WI38 (cell line): ENCODE results near the gene WDFY4.

Experiments used
- H3K4me3 ChIP-seq: 2 replicates; pipeline ENCODE4 v1.5.1; 2011; ENCODE audit warnings: low read depth, mild to moderate bottlenecking, control low read depth, low read length
- TF ChIP-seq, protein P1 (sequence below): IDR thresholded peaks from 2 replicates; pipeline ENCODE4 v1.5.1; 2012; ENCODE audit warnings: low read depth, mild to moderate bottlenecking, control low read depth, low read length

Gene WDFY4

DNA sequence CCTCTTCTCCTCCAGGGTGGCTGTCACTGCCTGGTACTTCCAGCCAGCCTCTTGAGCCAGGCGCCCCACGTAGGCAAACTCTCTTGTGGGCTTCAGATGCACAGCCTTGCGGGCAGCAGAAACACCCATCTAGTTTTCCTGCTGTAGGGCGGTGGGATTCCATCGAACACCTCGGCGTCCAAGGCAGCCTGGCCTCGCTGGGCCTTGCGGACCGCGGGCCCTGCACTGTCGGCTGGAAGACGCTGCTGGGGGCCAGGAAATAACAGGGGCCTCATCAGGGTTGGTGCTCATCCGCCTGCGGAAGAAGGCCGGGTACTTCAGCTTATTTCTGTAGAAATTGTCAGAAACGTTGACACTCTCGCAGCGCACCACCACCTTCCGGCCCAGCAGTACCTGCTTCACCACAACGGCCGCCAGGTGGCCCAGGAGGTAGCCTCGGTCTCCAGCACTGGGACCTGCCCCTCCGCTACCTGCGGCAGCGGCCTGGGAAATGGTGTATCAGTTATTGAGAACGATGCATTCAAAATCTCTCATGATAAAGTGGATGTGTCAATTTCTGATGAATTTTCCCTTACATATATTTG, 61.1 kb downstream of the WDFY4 start:
- no peak overlapping the region for H3K4me3 ChIP-seq
- TF ChIP-seq, protein P1, sequence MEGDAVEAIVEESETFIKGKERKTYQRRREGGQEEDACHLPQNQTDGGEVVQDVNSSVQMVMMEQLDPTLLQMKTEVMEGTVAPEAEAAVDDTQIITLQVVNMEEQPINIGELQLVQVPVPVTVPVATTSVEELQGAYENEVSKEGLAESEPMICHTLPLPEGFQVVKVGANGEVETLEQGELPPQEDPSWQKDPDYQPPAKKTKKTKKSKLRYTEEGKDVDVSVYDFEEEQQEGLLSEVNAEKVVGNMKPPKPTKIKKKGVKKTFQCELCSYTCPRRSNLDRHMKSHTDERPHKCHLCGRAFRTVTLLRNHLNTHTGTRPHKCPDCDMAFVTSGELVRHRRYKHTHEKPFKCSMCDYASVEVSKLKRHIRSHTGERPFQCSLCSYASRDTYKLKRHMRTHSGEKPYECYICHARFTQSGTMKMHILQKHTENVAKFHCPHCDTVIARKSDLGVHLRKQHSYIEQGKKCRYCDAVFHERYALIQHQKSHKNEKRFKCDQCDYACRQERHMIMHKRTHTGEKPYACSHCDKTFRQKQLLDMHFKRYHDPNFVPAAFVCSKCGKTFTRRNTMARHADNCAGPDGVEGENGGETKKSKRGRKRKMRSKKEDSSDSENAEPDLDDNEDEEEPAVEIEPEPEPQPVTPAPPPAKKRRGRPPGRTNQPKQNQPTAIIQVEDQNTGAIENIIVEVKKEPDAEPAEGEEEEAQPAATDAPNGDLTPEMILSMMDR = no peak

DNA sequence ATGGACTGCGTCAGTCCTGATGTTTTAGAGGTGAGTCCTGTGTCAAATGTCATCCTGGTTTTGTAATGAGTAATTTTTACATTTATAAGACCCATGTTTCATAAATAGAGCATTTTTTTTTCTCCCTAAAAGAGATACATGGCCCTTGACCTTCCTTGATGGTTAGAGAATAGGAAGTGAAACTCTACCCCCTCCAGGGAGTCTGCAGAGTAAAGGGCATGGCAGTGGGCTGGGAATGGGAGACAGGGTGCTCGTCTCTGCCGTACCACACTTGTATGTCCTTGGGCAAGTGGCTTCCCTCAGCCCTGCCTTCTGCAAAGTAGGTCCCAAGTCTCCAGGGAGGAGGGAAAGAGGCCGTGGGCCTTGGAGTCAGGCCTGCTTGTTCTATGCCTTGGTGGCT, 63.9 kb downstream of the WDFY4 start:
- no peak overlapping the region for H3K4me3 ChIP-seq
- TF ChIP-seq, protein P1 = no peak

DNA sequence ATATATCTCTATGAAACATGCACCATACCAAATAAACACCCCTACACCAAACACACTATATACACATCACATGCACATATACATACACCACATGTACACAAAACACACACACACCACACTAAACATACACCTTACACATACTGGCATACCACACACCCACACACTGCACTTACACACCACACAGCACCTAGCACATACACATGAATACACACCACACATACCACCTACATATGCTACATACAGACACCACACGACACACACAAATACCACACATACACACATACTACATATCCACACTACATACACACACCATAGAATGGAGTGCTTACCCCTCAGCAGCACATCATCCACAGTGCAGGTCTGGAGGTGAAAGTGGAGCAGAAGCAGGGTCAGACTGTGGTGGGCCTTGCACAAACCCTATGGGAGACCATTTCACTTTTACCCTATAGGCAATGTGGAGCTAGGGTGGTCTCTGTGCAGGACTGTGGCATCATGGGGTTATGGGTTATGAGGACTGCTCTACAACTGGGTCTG, 64.6 kb downstream of the WDFY4 start:
- TF ChIP-seq, protein P1 = no peak
- no peak overlapping the region for H3K4me3 ChIP-seq

DNA sequence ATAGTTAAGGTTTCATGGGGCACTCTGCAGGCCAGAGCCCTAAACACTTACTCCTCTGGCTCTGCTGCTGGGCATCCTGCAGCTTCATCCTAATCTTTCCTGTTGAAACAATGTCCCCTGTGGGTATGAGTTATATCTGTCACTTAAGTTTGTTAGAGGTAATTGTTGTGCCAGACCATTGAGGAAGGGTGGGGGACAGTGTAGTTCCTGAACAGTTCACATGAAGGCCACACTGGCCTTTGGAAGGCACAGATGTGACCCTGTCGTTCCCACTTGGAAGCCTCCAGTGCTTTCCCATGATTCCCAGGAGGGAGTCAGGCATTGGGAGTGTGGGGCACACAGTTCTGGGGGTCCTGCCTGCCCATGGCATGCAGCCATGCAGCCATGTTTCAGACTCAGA, 65.3 kb downstream of the WDFY4 start:
- TF ChIP-seq, protein P1 = no peak
- no peak overlapping the region for H3K4me3 ChIP-seq

DNA sequence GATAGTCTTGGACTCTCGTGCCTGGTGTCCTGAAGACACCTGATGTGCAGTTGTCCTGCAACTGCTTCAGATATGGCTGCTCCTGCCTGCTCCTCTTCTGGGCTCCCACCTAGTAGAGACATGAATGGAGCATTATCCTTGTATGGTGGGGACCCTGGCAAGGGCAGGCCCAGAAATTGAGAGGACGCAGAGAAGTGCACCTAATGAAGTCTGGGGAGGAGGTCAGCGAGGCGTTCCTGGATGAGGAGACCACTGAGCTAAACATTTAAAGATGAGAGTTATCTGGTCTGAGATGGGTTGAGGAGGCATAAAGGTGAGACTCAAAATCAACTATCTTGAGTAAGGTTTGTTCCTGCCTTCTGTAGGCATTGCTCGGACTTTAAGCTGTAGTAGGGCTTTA, 66.3 kb downstream of the WDFY4 start:
- H3K4me3 ChIP-seq = no peak overlapping the region
- TF ChIP-seq, protein P1 = no peak

DNA sequence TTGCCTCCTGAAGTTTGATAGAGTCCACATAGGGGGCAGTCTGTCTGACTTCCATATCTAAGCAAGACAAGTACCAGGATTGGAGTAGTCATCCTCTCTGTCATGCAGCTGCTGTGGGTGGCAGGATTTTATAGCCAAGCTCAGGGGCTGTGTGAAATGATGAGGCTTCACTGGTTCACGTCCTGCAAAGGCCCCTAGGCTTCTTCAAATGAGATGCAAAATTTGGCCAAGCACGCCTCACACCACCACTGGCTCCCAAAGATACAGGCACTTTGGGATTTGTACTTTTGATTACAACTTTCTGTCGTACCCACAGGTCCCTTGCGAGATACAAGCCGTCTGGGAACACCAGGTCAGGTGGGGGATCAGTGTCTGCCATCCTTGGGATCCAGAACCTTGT, 67.1 kb downstream of the WDFY4 start:
- no peak overlapping the region for H3K4me3 ChIP-seq
- TF ChIP-seq, protein P1 = no peak

DNA sequence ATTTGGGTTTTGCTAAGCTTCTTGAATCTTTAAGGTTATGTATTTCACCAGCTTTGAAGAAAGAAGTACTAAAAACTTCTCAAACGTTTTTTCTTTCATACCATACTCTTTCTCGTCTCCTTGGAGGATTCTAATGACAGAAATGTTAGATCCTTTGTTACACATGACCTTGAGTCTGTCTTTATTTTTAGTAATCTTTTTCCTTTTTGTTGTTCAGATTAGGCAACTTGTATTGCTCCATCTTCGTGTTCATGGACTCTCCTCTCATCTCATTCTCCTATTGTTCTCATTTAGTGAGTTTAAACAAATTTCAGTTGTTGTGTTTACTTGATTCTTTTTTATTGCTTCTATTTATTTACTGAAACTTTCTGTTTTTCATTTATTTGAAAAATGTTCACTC, 73.7 kb downstream of the WDFY4 start:
- TF ChIP-seq, protein P1 = no peak
- H3K4me3 ChIP-seq = no peak overlapping the region
